K562 (cell line): ENCODE measurements around the gene MPL. TPM values are rescaled to one million over a fixed set of nuclear protein-coding genes. Genes with fewer than 3 reads are reported as not detected.

Experiments used
- ATAC-seq: fragments of 200-7000 bp; cut with Tn5 transposase; 3 replicates; pipeline ENCODE4 v1.9.1; 2020; ENCODE audit warnings: moderate library complexity
- BruUV-seq: library from RNA; stranded (reverse); fragments of 400-500 nt; replicated peaks from 2 replicates; lab custom pipeline; 2021; lab: Mats Ljungman, UMichigan
- CTCF ChIA-PET: fragments of 300-600 bp; formaldehyde crosslinking; extraction: SDS; loops from one replicate; lab custom pipeline; 2021; ENCODE audit warnings: low intra/inter-chr PET ratio; lab: Yijun Ruan, JAX
- POLR2A ChIA-PET: fragments of 300-600, 350-650 bp; sonication (Branson Sonifier 250); formaldehyde crosslinking; extraction: SDS; loops from one replicate; lab custom pipeline; 2021; ENCODE audit warnings: antibody characterized with exemption, inconsistent platforms; lab: Yijun Ruan, JAX
- DNase-seq, 4 experiments: peaks; one replicate each; pipeline versions ENCODE4 v3.0.0 to v3.0.0-alpha.2; 2011 to 2018; ENCODE audit warnings: low spot score in 3 of 4, mixed read lengths in 3 of 4; ENCODE audit errors: extremely low read depth in 1 of 4
- FAIRE-seq: peaks from 2 replicates; lab custom pipeline; 2011; peaks lifted over from hg19 to GRCh38; lab: Jason Lieb, UNC
- H2AFZ ChIP-seq: 2 replicates; pipeline ENCODE4 v1.6.0; 2011; ENCODE audit warnings: low read depth, low read length, control low read depth, inconsistent platforms
- H3K27ac ChIP-seq: fragments of 200-600 bp; 3 replicates; pipeline ENCODE4 v1.8.0; 2011; ENCODE audit warnings: low read depth, mild to moderate bottlenecking, control low read depth, inconsistent platforms, low read length, moderate library complexity, mixed read lengths; ENCODE audit errors: extremely low read depth
- H3K27me3 ChIP-seq, 2 experiments: fragments of 300-600 bp in 1 of 2; 2 replicates in 1 of 2; 3 replicates in 1 of 2; pipeline versions ENCODE4 v1.6.0 to v1.8.0; 2011; ENCODE audit warnings: inconsistent platforms in 2 of 2, low read length in 2 of 2, mild to moderate bottlenecking in 1 of 2, mixed read lengths in 1 of 2, moderate library complexity in 1 of 2; ENCODE audit not compliant: control insufficient read depth in 2 of 2, insufficient read depth in 2 of 2
- H3K36me3 ChIP-seq: fragments of 300-600 bp; 3 replicates; pipeline ENCODE4 v1.8.0; 2011; ENCODE audit warnings: mild to moderate bottlenecking, low read length, inconsistent platforms; ENCODE audit not compliant: control insufficient read depth, insufficient read depth
- H3K4me1 ChIP-seq, 2 experiments: fragments of 200-600 bp in 1 of 2; replicated peaks in 1 of 2; 2 replicates in 1 of 2; 3 replicates in 1 of 2; pipeline versions ENCODE4 v1.5.1 to v1.8.0; 2011; ENCODE audit warnings: inconsistent platforms in 2 of 2, low read length in 2 of 2, mild to moderate bottlenecking in 1 of 2, mixed read lengths in 1 of 2, moderate library complexity in 1 of 2; ENCODE audit not compliant: control insufficient read depth in 2 of 2, insufficient read depth in 2 of 2
- H3K4me2 ChIP-seq: 2 replicates; pipeline ENCODE4 v1.6.1; 2011; ENCODE audit warnings: low read length, control low read depth, inconsistent platforms, mixed read lengths; ENCODE audit not compliant: insufficient read depth
- H3K4me3 ChIP-seq: fragments of 200-600 bp; sonication (generic), shearing (Covaris generic); 2 replicates; pipeline ENCODE4 v1.5.1; 2016; ENCODE audit warnings: control low read depth, inconsistent platforms
- H3K79me2 ChIP-seq: fragments of 200-600 bp; 3 replicates; pipeline ENCODE4 v1.8.0; 2011; ENCODE audit warnings: low read length, inconsistent platforms; ENCODE audit not compliant: control insufficient read depth, insufficient read depth
- H3K9ac ChIP-seq, 2 experiments: 2 replicates each; pipeline versions ENCODE4 v1.6.0 to v1.6.1; 2011; ENCODE audit warnings: low read depth in 2 of 2, low read length in 2 of 2, control low read depth in 1 of 2, inconsistent platforms in 1 of 2, mild to moderate bottlenecking in 1 of 2, mixed read lengths in 1 of 2; ENCODE audit not compliant: insufficient read depth in 1 of 2
- H3K9me1 ChIP-seq: one replicate; pipeline ENCODE4 v1.6.0; 2011; ENCODE audit warnings: inconsistent platforms, mild to moderate bottlenecking, low read length, moderate library complexity; ENCODE audit not compliant: control insufficient read depth, insufficient read depth
- H3K9me3 ChIP-seq: replicated peaks from 2 replicates; pipeline ENCODE4 v1.5.1; 2011; ENCODE audit warnings: low read depth, low read length, inconsistent platforms; ENCODE audit not compliant: control insufficient read depth, insufficient read depth
- H4K20me1 ChIP-seq: replicated peaks from 2 replicates; pipeline ENCODE4 v1.6.1; 2011; ENCODE audit warnings: low read length, inconsistent platforms, mixed read lengths; ENCODE audit not compliant: control insufficient read depth, insufficient read depth
- ARID3A ChIP-seq: IDR thresholded peaks from 2 replicates; pipeline ENCODE4 v1.6.1; 2012; ENCODE audit warnings: low read depth, low read length, improper control_type of control experiment, borderline replicate concordance
- HBP1 ChIP-seq: fragments of 450-650 bp; formaldehyde crosslinking; IDR thresholded peaks from 2 replicates; pipeline ENCODE4 v1.4.0; 2022; ENCODE audit warnings: missing genetic modification characterization
- HDAC3 ChIP-seq: fragments of 450-650 bp; IDR thresholded peaks from 2 replicates; pipeline ENCODE4 v1.6.1; 2018; ENCODE audit warnings: borderline replicate concordance, mild to moderate bottlenecking, moderate library complexity; ENCODE audit not compliant: partially characterized antibody
- HOMEZ ChIP-seq: fragments of 250-450 bp; sonication (Bioruptor Pico); IDR thresholded peaks from 2 replicates; pipeline ENCODE4 v1.4.0; 2020; ENCODE audit warnings: mild to moderate bottlenecking, moderate library complexity
- ILF3 ChIP-seq: fragments of 450-650 bp; IDR thresholded peaks from 2 replicates; pipeline ENCODE4 v1.6.1; 2018; ENCODE audit warnings: antibody characterized with exemption, mild to moderate bottlenecking, moderate library complexity, borderline replicate concordance
- MEIS2 ChIP-seq: fragments of 450-650 bp; IDR thresholded peaks from 2 replicates; pipeline ENCODE4 v1.6.1; 2014; ENCODE audit warnings: mild to moderate bottlenecking; ENCODE audit not compliant: partially characterized antibody
- PHF21A ChIP-seq: fragments of 450-650 bp; IDR thresholded peaks from 2 replicates; pipeline ENCODE4 v1.6.1; 2017; ENCODE audit warnings: low read depth, borderline replicate concordance
- SRSF9 ChIP-seq: fragments of 200-400 bp; formaldehyde crosslinking; IDR thresholded peaks from 2 replicates; pipeline ENCODE4 v1.6.1; 2017; ENCODE audit warnings: low read depth, low read length, borderline replicate concordance
- TEAD2 ChIP-seq: fragments of 450-650 bp; IDR thresholded peaks from 2 replicates; pipeline ENCODE4 v1.6.1; 2016; ENCODE audit warnings: missing genetic modification characterization, control low read depth, missing compliant biosample characterization
- TOE1 ChIP-seq, 2 experiments: fragments of 450-650 bp in 1 of 2; sonication (generic) in 1 of 2; formaldehyde crosslinking in 1 of 2; IDR thresholded peaks; 2 replicates each; pipeline versions ENCODE4 v1.7.1 to v1.8.0; 2016 to 2022; ENCODE audit warnings: borderline replicate concordance in 2 of 2, mild to moderate bottlenecking in 2 of 2, antibody characterized with exemption in 1 of 2, inconsistent platforms in 1 of 2, low read depth in 1 of 2, missing genetic modification reagents in 1 of 2, moderate library complexity in 1 of 2
- ZHX1 ChIP-seq: fragments of 150-350 bp; conservative IDR thresholded peaks from 2 replicates; pipeline ENCODE4 v1.6.1; 2014; ENCODE audit warnings: low read length
- ZNF143 ChIP-seq: sonication (generic); formaldehyde crosslinking; IDR thresholded peaks from 2 replicates; pipeline ENCODE4 v1.9.0; 2022; ENCODE audit warnings: mild to moderate bottlenecking, missing genetic modification reagents
- ZNF347 ChIP-seq: fragments of 450-650 bp; formaldehyde crosslinking; IDR thresholded peaks from 2 replicates; pipeline ENCODE4 v1.4.0; 2020; ENCODE audit warnings: low read depth, mild to moderate bottlenecking, moderate library complexity
- WGBS: fragments of 100-300 bp; shearing (Covaris generic); methylation state at CpG from one replicate; pipeline ENCODE4 v1.1.6; 2016; ENCODE audit warnings: low coverage, mixed read lengths; ENCODE audit not compliant: insufficient coverage; ENCODE audit errors: missing lambda C conversion rate; 5-methylcytosine and 5-hydroxymethylcytosine counted together
- in situ Hi-C: fragments of 300-500 bp; cut with MboI; formaldehyde crosslinking; loops from 4 replicates; pipeline ENCODE4 v1.15.0; 2018; ENCODE audit warnings: inconsistent platforms, mixed read lengths
- intact Hi-C: fragments of 100-400 bp; cut with micrococcal nuclease; formaldehyde crosslinking; loops from 2 replicates; pipeline ENCODE4 v1.14.2; 2022
- polyA plus RNA-seq, 8 experiments: library from polyadenylated mRNA; depleted of rRNA in 4 of 8; stranded (reverse) in 5 of 8; unstranded in 3 of 8; fragments of >200 nt; fragmentation: Nextera tagmentation in 2 of 8; fragmentation: Illumina TruSeq in 1 of 8; extraction: Ambion mirVana in 2 of 8; extraction: Trizol in 1 of 8; gene quantifications; 2 replicates each; pipeline versions ENCODE4 v1.2.1 to v1.2.3, GENCODE V29; 2011 to 2014; ENCODE audit warnings: inconsistent platforms in 1 of 8, missing spikeins in 1 of 8
- total RNA-seq, 7 experiments: library from RNA; depleted of rRNA in 6 of 7; stranded (reverse); fragments of >200 nt in 6 of 7; fragmentation: Illumina TruSeq in 2 of 7; extraction: Trizol in 2 of 7; gene quantifications; 2 replicates each; pipeline versions ENCODE4 v1.2.1 to v1.2.3, GENCODE V29; 2011 to 2021; ENCODE audit warnings: low replicate concordance in 1 of 7

The MPL gene
- total and polyA plus RNA-seq, 9 of the 15 experiments (the other 6 are each of a cell fraction or from before 2014, with no cell fraction given) = not detected

- in situ Hi-C loops (no loop called here), intact Hi-C loops (no loop called here)
- H3K27me3 ChIP-seq = peaks cover 21 to 48% of the 10 kb centered on the region in 2 experiments
- H4K20me1 ChIP-seq = peaks cover 4% of the 10 kb centered on the region; the same call in 1 of the 2 replicates
- no peaks in the 10 kb centered on the region for H3K36me3 ChIP-seq
- 14% methylated on average over 10 of the region's 10 CpGs for WGBS
- ChIA-PET CTCF (no interaction called here), POLR2A (no interaction called here)
- peak within 1 kb of the TSS in 1 of 2 experiments; percentile 7; a peak in 1 of 4 replicates for H3K9ac ChIP-seq
- no peak within 1 kb of the TSS for H3K4me3 ChIP-seq
- H3K9me1 ChIP-seq = no peaks in the 10 kb centered on the region
- H3K27ac ChIP-seq = no peak within 1 kb of the TSS
- no peak within 1 kb of the TSS for H2AFZ ChIP-seq
- peaks cover 4 to 10% of the 10 kb centered on the region in 2 experiments; a peak in 4 of 5 replicates for H3K4me1 ChIP-seq
- no TSS peak for BruUV-seq
- no peak within 1 kb of the TSS for H3K4me2 ChIP-seq
- no peak for ATAC-seq
- DNase-seq = no peak
- H3K79me2 ChIP-seq = no peaks in the 10 kb centered on the region
- H3K9me3 ChIP-seq = no peaks in the 10 kb centered on the region
- no peak for FAIRE-seq
- TF ChIP-seq HOMEZ (CRISPR knock-in tag) = no peak
- TF ChIP-seq ZNF347 (CRISPR knock-in tag) = no peak
- TF ChIP-seq HBP1 = no peak
- TF ChIP-seq MEIS2 = no peak
- TF ChIP-seq TEAD2 (tag) = no peak
- TF ChIP-seq PHF21A = no peak
- no peak for TF ChIP-seq ZHX1
- TF ChIP-seq HDAC3 = no peak
- no peak for TF ChIP-seq ARID3A
- TF ChIP-seq TOE1 (IDR thresholded peaks at IDR 0.05; ENCODE audit: borderline replicate concordance) = no peak
- no peak for TF ChIP-seq TOE1 (CRISPR knock-in tag; IDR thresholded peaks at IDR 0.05; ENCODE audit: borderline replicate concordance, low read depth)
- TF ChIP-seq SRSF9 = no peak
- no peak for TF ChIP-seq ILF3
- no peak for TF ChIP-seq ZNF143
Observed at GRCh38 chr1:43300378-43301094, 37.1 kb upstream of the MPL start, which contains the start of gene TIE1. Gene TIE1 (plus strand): TSS chr1:43300982. CDS start chr1:43301072, 90 bp downstream.
